Heart right ventricle (tissue), 16 donors: ENCODE results near the gene GTF2E1. TPM values are rescaled to one million over a fixed set of nuclear protein-coding genes. Genes with fewer than 3 reads are reported as not detected.

ENCODE experiments used
- ATAC-seq, 8 donors: fragments of 200-7000 bp; cut with Tn5 transposase; one replicate each; pipeline ENCODE4 v1.9.1; 2020; ENCODE audit warnings: mild to moderate bottlenecking in 8 of 8, moderate library complexity in 8 of 8, moderate number of reproducible peaks in 1 of 8
- DNase-seq, 2 donors: peaks; one replicate each; pipeline ENCODE4 v3.0.0-alpha.2; 2020
- H3K27ac ChIP-seq, 10 donors: fragments of 200-600 bp; sonication (generic) in 2 of 10; one replicate each; pipeline versions ENCODE4 v1.5.0 to v1.8.0; 2020 to 2022; ENCODE audit warnings: mild to moderate bottlenecking in 3 of 10
- H3K27me3 ChIP-seq, 7 donors: fragments of 200-600 bp; one replicate each; pipeline ENCODE4 v1.8.0; 2021 to 2022; ENCODE audit warnings: mild to moderate bottlenecking in 2 of 7
- H3K36me3 ChIP-seq, 9 donors: fragments of 200-600 bp; sonication (generic) in 1 of 9; one replicate each; pipeline versions ENCODE4 v1.5.0 to v1.8.0; 2020 to 2022; ENCODE audit warnings: mild to moderate bottlenecking in 2 of 9
- H3K4me1 ChIP-seq, 9 donors: fragments of 200-600 bp; sonication (generic) in 1 of 9; one replicate each; pipeline versions ENCODE4 v1.5.0 to v1.8.0; 2020 to 2022; ENCODE audit warnings: mild to moderate bottlenecking in 4 of 9
- H3K4me3 ChIP-seq, 10 donors: fragments of 200-600 bp; sonication (generic) in 2 of 10; one replicate each; pipeline versions ENCODE4 v1.5.0 to v1.8.0; 2020 to 2022; ENCODE audit warnings: mild to moderate bottlenecking in 7 of 10, moderate library complexity in 2 of 10
- H3K9me3 ChIP-seq, 11 donors: fragments of 200-600 bp in 10 of 11; sonication (generic) in 2 of 11; one replicate each; pipeline versions ENCODE4 v1.5.0 to v1.8.0; 2013 to 2022; ENCODE audit warnings: mild to moderate bottlenecking in 2 of 11, control low read depth in 1 of 11, moderate library complexity in 1 of 11
- CTCF ChIP-seq, 9 donors: fragments of 200-600 bp; sonication (generic) in 2 of 9; IDR thresholded peaks; one replicate each; pipeline versions ENCODE4 v1.5.0 to v1.8.0; 2021 to 2022; ENCODE audit warnings: antibody characterized with exemption in 9 of 9, mild to moderate bottlenecking in 5 of 9, moderate library complexity in 1 of 9
- WGBS, 2 donors: extraction: QIAGEN DNeasy Blood & Tissue Kit; methylation state at CpG; one replicate each; pipeline ENCODE4 v1.1.7; 2013; ENCODE audit warnings: inconsistent platforms in 1 of 2; 5-methylcytosine and 5-hydroxymethylcytosine counted together
- intact Hi-C, 10 donors: fragments of 100-400 bp; cut with DNase I; formaldehyde crosslinking; loops; one replicate each; pipeline versions ENCODE4 v1.11.1 to v1.14.2; 2022
- polyA plus RNA-seq, 2 donors: library from polyadenylated mRNA; stranded (reverse); fragments of 200-250 nt; gene quantifications; one replicate each; pipeline ENCODE4 v1.2.3, GENCODE V29; 2013
- total RNA-seq, 10 donors: library from RNA; stranded (reverse); fragmentation: NEBNext Ultra II Directional in 3 of 10; extraction: Animal tissue kit (Norgen Biotek cat#: 25700) in 3 of 10; gene quantifications; one replicate each; pipeline versions ENCODE4 v1.2.1 to v1.2.4, GENCODE V29; 2021 to 2023
- donor health status: Arrhythmogenic right ventricular cardiomyopathy.
- donor health status: ischemic (EF 13 %, LVEDD 7.1; RV severe dilation, severe dysfunction).
- donor health status: healthy with polysubstance abuse.
- donor health status: DM: no; HTN: yes; CAD: no.
- donor health status: DM: no; HTN: no; CAD: no.
- donor health status: ischemic (EF 25% LVEDD 6.9; RV normal size, moderate dysfunction).
- donor health status: ischemic (EF 25% LVEDD 5.7; RV mildly dilated, moderate dysfunction).
- donor health status: healthy.
- donor health status: DM: yes; HTN: yes; CAD: no.
- donor health status: Ischemic cardiomyopathy.
- donor health status: ischemic (EF 35%, LVEDD 5.7; RV mildly dilated, moderate dysfunction).
- donor health status: nonischemic (EF 11% LVEDD 7.7; RV severe dilation, severe dysfunction).
- donor health status: DM: yes; HTN: yes; CAD: no.
- donor health status: PGD.
- donor health status: ischemic (EF 29% LVEDD 5.4; RV normal size, mild dysfunction).
- donor health status: nonischemic (EF 23%, LVEDD 6.1; RV moderate dilation, normal function).

The GTF2E1 gene
- total and polyA plus RNA-seq, 12 donors = 3.7 to 16.2 (median 11.3) TPM

- ATAC-seq = no peak
These were observed 88.5 kb downstream of the GTF2E1 start for GRCh38 chr3:120831066-120831465.

More at GRCh38 chr3:120831066-120831465, 88.5 kb downstream of the GTF2E1 start:
- Histone ChIP-seq H3K9me3 (no peaks in the 10 kb centered on the region), H3K27me3 (peaks cover 0 to 3% (median 0%) of the 10 kb centered on the region in 7 donors), H3K4me3 (no peak overlapping the region), H3K4me1 (no peaks in the 10 kb centered on the region), H3K36me3 (no peaks in the 10 kb centered on the region), H3K27ac (no peak overlapping the region)
- no peak for DNase-seq
- TF ChIP-seq CTCF (IDR thresholded peaks at IDR 0.05) = no peak
- intact Hi-C loops = no loop called here
- 67 to 71% methylated on average over 4 of the region's 4 CpGs for WGBS, 2 donors

Other genes starting within 250 kb of the GTF2E1 start
- gene NDUFB4, start 146.4 kb upstream of the GTF2E1 start, total RNA-seq = 100 to 1,000 TPM; 347 to 581 (median 535) TPM
- 100 to 1,000 TPM; 527 to 567 TPM for gene NDUFB4, start 146.4 kb upstream of the GTF2E1 start, polyA plus RNA-seq
- 1 to 10 TPM in 1 of 10 donors, not detected in 9; 1.2 TPM for gene HGD, start 60.5 kb upstream of the GTF2E1 start, total RNA-seq
- under 1 TPM in 1 of 2 donors, not detected in 1; 0.12 TPM for gene HGD, start 60.5 kb upstream of the GTF2E1 start, polyA plus RNA-seq
- gene RABL3, start 228 bp upstream of the GTF2E1 start, total RNA-seq = 10 to 100 TPM; 13.8 to 33.9 (median 23.3) TPM
- 1 to 10 TPM; 2.8 to 8.7 TPM for gene RABL3, start 228 bp upstream of the GTF2E1 start, polyA plus RNA-seq
- gene STXBP5L, start 165.5 kb downstream of the GTF2E1 start, total RNA-seq = not detected
- gene STXBP5L, start 165.5 kb downstream of the GTF2E1 start, polyA plus RNA-seq = not detected